NB4 (cell line): ENCODE measurements around the gene TRERF1.
"Not testable (repeated sequence)": the region's sequence is repeated elsewhere in the genome, so short reads cannot be mapped to it uniquely, and the experiment has no call there.

ENCODE experiments used
- CTCF ChIP-seq: IDR thresholded peaks from one replicate; pipeline ENCODE4 v1.5.1; 2012; ENCODE audit warnings: low read depth, low read length
- MYC ChIP-seq: IDR thresholded peaks from 2 replicates; pipeline ENCODE4 v1.6.1; 2011; ENCODE audit warnings: low read depth, low read length
- POLR2A ChIP-seq: IDR thresholded peaks from 2 replicates; pipeline ENCODE4 v1.6.1; 2011; ENCODE audit warnings: mild to moderate bottlenecking; ENCODE audit not compliant: insufficient read length; ENCODE audit errors: extremely low read depth

- TF ChIP-seq CTCF, POLR2A, MYC: not testable (repeated sequence)
These were observed 244.2 kb downstream of the TRERF1 start for GRCh38 chr6:42207559-42207958.
